Right hindlimb (tissue), 1 donor: ENCODE measurements around the gene C11orf97.
"Not testable (repeated sequence)": the region's sequence is repeated elsewhere in the genome, so short reads cannot be mapped to it uniquely, and the experiment has no call there.

ENCODE experiments used
- DNase-seq: peaks from one replicate; pipeline ENCODE4 v3.0.0-alpha.2; 2018

C11orf97 gene

GRCh38 chr11:94557992-94558391 is 45.7 kb downstream of the C11orf97 start:
- DNase-seq, result no peak

GRCh38 chr11:94558468-94558867 is 46.2 kb downstream of the C11orf97 start:
- DNase-seq, result no peak

GRCh38 chr11:94558932-94559331 is 46.7 kb downstream of the C11orf97 start:
- DNase-seq, result no peak

- no peak for DNase-seq
These were observed 47.1 kb downstream of the C11orf97 start for GRCh38 chr11:94559361-94559760.

GRCh38 chr11:94560834-94561233 is 48.6 kb downstream of the C11orf97 start:
- DNase-seq, result no peak

GRCh38 chr11:94563176-94563847 is 51.1 kb downstream of the C11orf97 start:
- DNase-seq, result no peak

- DNase-seq, result no peak
These were observed 51.7 kb downstream of the C11orf97 start for GRCh38 chr11:94563848-94564467.

GRCh38 chr11:94567181-94567670 is 55.0 kb downstream of the C11orf97 start, which contains the start of gene PIWIL4:
Gene PIWIL4, plus strand, starts transcription at chr11:94567368. Its CDS starts 151 bp downstream, at chr11:94567519.
- no peak for DNase-seq

- no peak for DNase-seq
These were observed 55.9 kb downstream of the C11orf97 start for GRCh38 chr11:94568200-94568599.

- DNase-seq, result no peak
These were observed 56.5 kb downstream of the C11orf97 start for GRCh38 chr11:94568717-94569116.

GRCh38 chr11:94572975-94573374 is 60.7 kb downstream of the C11orf97 start:
- DNase-seq, result not testable (repeated sequence)

- no peak for DNase-seq
These were observed 62.1 kb downstream of the C11orf97 start for GRCh38 chr11:94574193-94574961.

- DNase-seq, result no peak
These were observed 64.0 kb downstream of the C11orf97 start for GRCh38 chr11:94576306-94576705.

GRCh38 chr11:94577841-94578240 is 65.6 kb downstream of the C11orf97 start:
- no peak for DNase-seq
